IMR-90 (cell line): ENCODE measurements around the gene ZG16. TPM values are rescaled to one million over a fixed set of nuclear protein-coding genes. Genes with fewer than 3 reads are reported as not detected.

ENCODE experiments used
- ATAC-seq: fragments of 200-7000 bp; cut with Tn5 transposase; 2 replicates; pipeline ENCODE4 v1.9.1; 2020; ENCODE audit warnings: low read depth, mild to moderate bottlenecking, moderate library complexity
- BruUV-seq: library from RNA; stranded (reverse); fragments of 400-500 nt; replicated peaks from 2 replicates; lab custom pipeline; 2021; lab: Mats Ljungman, UMichigan
- CTCF ChIA-PET: fragments of 300-600 bp; formaldehyde crosslinking; extraction: SDS; loops from one replicate; lab custom pipeline; 2021; ENCODE audit warnings: antibody characterized with exemption; lab: Yijun Ruan, JAX
- POLR2A ChIA-PET: fragments of 300-600 bp; sonication (Branson Sonifier 250); formaldehyde crosslinking; loops from one replicate; lab custom pipeline; 2022; ENCODE audit warnings: antibody characterized with exemption; ENCODE audit not compliant: unreplicated experiment; lab: Charles Lee
- DNase-seq: peaks from one replicate; pipeline ENCODE4 v3.0.0; 2013
- H2AFZ ChIP-seq: replicated peaks from 2 replicates; pipeline ENCODE3; 2013; ENCODE audit warnings: low read length, mild to moderate bottlenecking; ENCODE audit not compliant: poor library complexity
- H2AK5ac ChIP-seq: 2 replicates; pipeline ENCODE4 v1.6.1; 2013; ENCODE audit warnings: low read depth, low read length, inconsistent platforms
- H2AK9ac ChIP-seq: replicated peaks from 2 replicates; pipeline ENCODE3; 2013; ENCODE audit warnings: mild to moderate bottlenecking, low read depth, low read length, moderate library complexity; ENCODE audit not compliant: poor library complexity
- H2BK120ac ChIP-seq: 2 replicates; pipeline ENCODE4 v1.6.1; 2013; ENCODE audit warnings: low read depth, low read length, inconsistent platforms
- H2BK15ac ChIP-seq: 3 replicates; pipeline ENCODE4 v1.6.1; 2013; ENCODE audit warnings: low read depth, low read length, inconsistent platforms
- H2BK20ac ChIP-seq: 2 replicates; pipeline ENCODE4 v1.6.1; 2013; ENCODE audit warnings: low read depth, mild to moderate bottlenecking, inconsistent platforms, low read length, moderate library complexity
- H2BK5ac ChIP-seq: 2 replicates; pipeline ENCODE4 v1.6.1; 2013; ENCODE audit warnings: mild to moderate bottlenecking, low read depth, low read length, inconsistent platforms; ENCODE audit not compliant: poor library complexity, severe bottlenecking
- H3K14ac ChIP-seq: replicated peaks from 2 replicates; pipeline ENCODE4 v1.6.1; 2013; ENCODE audit warnings: low read depth, low read length, inconsistent platforms
- H3K18ac ChIP-seq: 2 replicates; pipeline ENCODE4 v1.6.1; 2013; ENCODE audit warnings: low read depth, low read length, control low read depth
- H3K23ac ChIP-seq: 2 replicates; pipeline ENCODE4 v1.6.1; 2013; ENCODE audit warnings: low read depth, low read length, inconsistent platforms
- H3K27ac ChIP-seq: 2 replicates; pipeline ENCODE4 v1.5.1; 2013; ENCODE audit warnings: mild to moderate bottlenecking, control low read depth, low read length; ENCODE audit not compliant: insufficient read depth
- H3K27me3 ChIP-seq: 2 replicates; pipeline ENCODE4 v1.6.1; 2013; ENCODE audit warnings: low read length; ENCODE audit not compliant: control insufficient read depth, insufficient read depth
- H3K36me3 ChIP-seq: 2 replicates; pipeline ENCODE4 v1.6.1; 2013; ENCODE audit warnings: low read length, mixed read lengths; ENCODE audit not compliant: control insufficient read depth, insufficient read depth
- H3K4ac ChIP-seq: 2 replicates; pipeline ENCODE4 v1.6.1; 2013; ENCODE audit warnings: low read depth, low read length, inconsistent platforms
- H3K4me1 ChIP-seq: 2 replicates; pipeline ENCODE4 v1.6.1; 2013; ENCODE audit warnings: low read length, mixed read lengths; ENCODE audit not compliant: control insufficient read depth, insufficient read depth
- H3K4me2 ChIP-seq: 2 replicates; pipeline ENCODE4 v1.6.1; 2013; ENCODE audit warnings: low read depth, mild to moderate bottlenecking, control low read depth, low read length, moderate library complexity
- H3K4me3 ChIP-seq: 2 replicates; pipeline ENCODE4 v1.5.1; 2013; ENCODE audit warnings: low read depth, mild to moderate bottlenecking, control low read depth, low read length, moderate library complexity; ENCODE audit not compliant: insufficient read depth
- H3K56ac ChIP-seq: 2 replicates; pipeline ENCODE4 v1.6.1; 2013; ENCODE audit warnings: low read length, inconsistent platforms; ENCODE audit not compliant: insufficient read depth; ENCODE audit errors: extremely low read depth
- H3K79me1 ChIP-seq, 2 experiments: 2 replicates each; pipeline ENCODE4 v1.6.1; 2013; ENCODE audit warnings: low read length in 2 of 2, inconsistent platforms in 1 of 2, low read depth in 1 of 2
- H3K9ac ChIP-seq: 2 replicates; pipeline ENCODE4 v1.6.1; 2013; ENCODE audit warnings: low read depth, low read length, control low read depth
- H3K9me1 ChIP-seq: 2 replicates; pipeline ENCODE4 v1.6.1; 2013; ENCODE audit warnings: low read length, inconsistent platforms; ENCODE audit not compliant: insufficient read depth
- H3K9me3 ChIP-seq: 2 replicates; pipeline ENCODE4 v1.6.1; 2013; ENCODE audit warnings: low read length; ENCODE audit not compliant: control insufficient read depth, insufficient read depth
- H4K20me1 ChIP-seq: 2 replicates; pipeline ENCODE4 v1.6.1; 2013; ENCODE audit warnings: low read length, inconsistent platforms; ENCODE audit not compliant: insufficient read depth
- H4K5ac ChIP-seq: 2 replicates; pipeline ENCODE4 v1.6.1; 2013; ENCODE audit warnings: mild to moderate bottlenecking, low read depth, low read length, control low read depth
- H4K8ac ChIP-seq, 2 experiments: 2 replicates each; pipeline ENCODE4 v1.6.1; 2013; ENCODE audit warnings: low read depth in 2 of 2, low read length in 2 of 2, control low read depth in 1 of 2, inconsistent platforms in 1 of 2
- H4K91ac ChIP-seq: 2 replicates; pipeline ENCODE4 v1.6.1; 2013; ENCODE audit warnings: low read depth, low read length, inconsistent platforms; ENCODE audit not compliant: insufficient read depth
- BHLHE40 ChIP-seq: fragments of 150-350 bp; IDR thresholded peaks from 2 replicates; pipeline ENCODE4 v1.6.1; 2016; ENCODE audit warnings: mild to moderate bottlenecking, low read depth, low read length
- FOS ChIP-seq: fragments of 150-350 bp; IDR thresholded peaks from 2 replicates; pipeline ENCODE4 v1.6.1; 2016; ENCODE audit warnings: low read depth, low read length
- MAZ ChIP-seq: IDR thresholded peaks from 2 replicates; pipeline ENCODE4 v1.6.1; 2012; ENCODE audit warnings: low read depth, mild to moderate bottlenecking, low read length, improper control_type of control experiment, moderate library complexity, borderline replicate concordance
- MXI1 ChIP-seq: IDR thresholded peaks from 2 replicates; pipeline ENCODE4 v1.6.1; 2012; ENCODE audit warnings: low read depth, mild to moderate bottlenecking, low read length, moderate library complexity, borderline replicate concordance
- NFE2L2 ChIP-seq: fragments of 150-350 bp; IDR thresholded peaks from 2 replicates; pipeline ENCODE4 v1.6.1; 2016; ENCODE audit warnings: low read depth, mild to moderate bottlenecking, low read length
- RAD21 ChIP-seq: IDR thresholded peaks from 2 replicates; pipeline ENCODE4 v1.6.1; 2012; ENCODE audit warnings: low read length, improper control_type of control experiment
- RFX5 ChIP-seq: IDR thresholded peaks from 2 replicates; pipeline ENCODE4 v1.8.0; 2012; ENCODE audit warnings: low read depth, mild to moderate bottlenecking, low read length, moderate library complexity
- WGBS, 2 experiments: methylation state at CpG; one replicate each; pipeline versions ENCODE4 v1.1.5 to v1.1.7; 2013; ENCODE audit warnings: missing lambda C conversion rate in 2 of 2; ENCODE audit not compliant: insufficient read length in 1 of 2; ENCODE audit errors: extremely low coverage in 2 of 2; 5-methylcytosine and 5-hydroxymethylcytosine counted together
- dilution Hi-C: fragments of 300-500 bp; cut with HindIII; formaldehyde crosslinking; loops from one replicate; pipeline ENCODE4 v1.14.3; 2018; ENCODE audit warnings: low sequenced_read_pairs; ENCODE audit not compliant: unreplicated experiment
- in situ Hi-C: fragments of 300-500 bp; cut with MboI; formaldehyde crosslinking; loops from 3 replicates; pipeline ENCODE4 v1.14.3; 2019; ENCODE audit warnings: low sequenced_read_pairs, inconsistent platforms, mixed read lengths
- intact Hi-C: fragments of 100-400 bp; cut with micrococcal nuclease; formaldehyde crosslinking; loops from 2 replicates; pipeline ENCODE4 v1.10.0; 2022
- polyA plus RNA-seq, 3 experiments: library from polyadenylated mRNA; depleted of rRNA; stranded (reverse); fragments of >200 nt; gene quantifications; 2 replicates each; pipeline ENCODE4 v1.2.3, GENCODE V29; 2012; ENCODE audit warnings: low replicate concordance in 1 of 3
- total RNA-seq: library from RNA; depleted of rRNA; stranded (reverse); fragments of >200 nt; gene quantifications from 2 replicates; pipeline ENCODE4 v1.2.3, GENCODE V29; 2012
- TF ChIP-seq, protein P1 (sequence below): conservative IDR thresholded peaks from 2 replicates; pipeline ENCODE4 v1.5.1; 2012; ENCODE audit warnings: mild to moderate bottlenecking, low read depth, low read length, improper control_type of control experiment
- TF ChIP-seq, protein P2 (sequence below): fragments of 150-350 bp; IDR thresholded peaks from 2 replicates; pipeline ENCODE4 v1.6.1; 2016; ENCODE audit warnings: low read depth, mild to moderate bottlenecking, low read length, moderate library complexity, borderline replicate concordance

The ZG16 gene
- total and polyA plus RNA-seq, 2 of the 4 experiments (the other 2 are of a cell fraction) = not detected

- no peak overlapping the region for H4K91ac ChIP-seq
- no peaks in the 10 kb centered on the region for H3K9me1 ChIP-seq
- POLR2A ChIA-PET = no interaction called here
- H3K14ac ChIP-seq = no peak overlapping the region
- H4K20me1 ChIP-seq = peaks cover 1% of the 10 kb centered on the region
- no peak overlapping the region for H4K8ac ChIP-seq
- no peak overlapping the region for H2AK9ac ChIP-seq
- no peak overlapping the region for H3K18ac ChIP-seq
- H3K79me1 ChIP-seq = peaks cover 11 to 22% of the 10 kb centered on the region in 2 experiments; a peak in 3 of 4 replicates
- peaks cover 4% of the 10 kb centered on the region for H3K4me1 ChIP-seq
- peaks cover 29% of the 10 kb centered on the region for H3K36me3 ChIP-seq
- H2BK120ac ChIP-seq = no peak overlapping the region
- no TSS peak for BruUV-seq
- H2BK15ac ChIP-seq = no peak overlapping the region
- no peaks in the 10 kb centered on the region for H3K9me3 ChIP-seq
- H3K27me3 ChIP-seq = no peaks in the 10 kb centered on the region
- DNase-seq (no peak), ATAC-seq (no peak)
- H2AFZ ChIP-seq = no peak overlapping the region
- no peak overlapping the region for H4K5ac ChIP-seq
- CTCF ChIA-PET = no interaction called here
- no peak overlapping the region for H3K9ac ChIP-seq
- H2AK5ac ChIP-seq = no peak overlapping the region
- no CpG with 5 or more reads among the region's 8 CpGs for WGBS, 2 experiments
- H3K23ac ChIP-seq = no peak overlapping the region
- intact Hi-C loops (no loop called here), in situ Hi-C loops (no loop called here), dilution Hi-C loops (no loop called here)
- no peak overlapping the region for H2BK20ac ChIP-seq
- no peak overlapping the region for H3K56ac ChIP-seq
- H3K4me3 ChIP-seq = no peak overlapping the region
- H3K4ac ChIP-seq = no peak overlapping the region
- no peak for TF ChIP-seq RAD21
- TF ChIP-seq RFX5 = no peak
- no peak for TF ChIP-seq NFE2L2
- no peak for TF ChIP-seq MAZ
- TF ChIP-seq, protein P1, sequence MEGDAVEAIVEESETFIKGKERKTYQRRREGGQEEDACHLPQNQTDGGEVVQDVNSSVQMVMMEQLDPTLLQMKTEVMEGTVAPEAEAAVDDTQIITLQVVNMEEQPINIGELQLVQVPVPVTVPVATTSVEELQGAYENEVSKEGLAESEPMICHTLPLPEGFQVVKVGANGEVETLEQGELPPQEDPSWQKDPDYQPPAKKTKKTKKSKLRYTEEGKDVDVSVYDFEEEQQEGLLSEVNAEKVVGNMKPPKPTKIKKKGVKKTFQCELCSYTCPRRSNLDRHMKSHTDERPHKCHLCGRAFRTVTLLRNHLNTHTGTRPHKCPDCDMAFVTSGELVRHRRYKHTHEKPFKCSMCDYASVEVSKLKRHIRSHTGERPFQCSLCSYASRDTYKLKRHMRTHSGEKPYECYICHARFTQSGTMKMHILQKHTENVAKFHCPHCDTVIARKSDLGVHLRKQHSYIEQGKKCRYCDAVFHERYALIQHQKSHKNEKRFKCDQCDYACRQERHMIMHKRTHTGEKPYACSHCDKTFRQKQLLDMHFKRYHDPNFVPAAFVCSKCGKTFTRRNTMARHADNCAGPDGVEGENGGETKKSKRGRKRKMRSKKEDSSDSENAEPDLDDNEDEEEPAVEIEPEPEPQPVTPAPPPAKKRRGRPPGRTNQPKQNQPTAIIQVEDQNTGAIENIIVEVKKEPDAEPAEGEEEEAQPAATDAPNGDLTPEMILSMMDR = no peak
- no peak for TF ChIP-seq MXI1
- no peak for TF ChIP-seq FOS
- TF ChIP-seq, protein P2, sequence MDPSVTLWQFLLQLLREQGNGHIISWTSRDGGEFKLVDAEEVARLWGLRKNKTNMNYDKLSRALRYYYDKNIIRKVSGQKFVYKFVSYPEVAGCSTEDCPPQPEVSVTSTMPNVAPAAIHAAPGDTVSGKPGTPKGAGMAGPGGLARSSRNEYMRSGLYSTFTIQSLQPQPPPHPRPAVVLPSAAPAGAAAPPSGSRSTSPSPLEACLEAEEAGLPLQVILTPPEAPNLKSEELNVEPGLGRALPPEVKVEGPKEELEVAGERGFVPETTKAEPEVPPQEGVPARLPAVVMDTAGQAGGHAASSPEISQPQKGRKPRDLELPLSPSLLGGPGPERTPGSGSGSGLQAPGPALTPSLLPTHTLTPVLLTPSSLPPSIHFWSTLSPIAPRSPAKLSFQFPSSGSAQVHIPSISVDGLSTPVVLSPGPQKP = no peak
- no peak for TF ChIP-seq BHLHE40
- no peak overlapping the region for H3K27ac ChIP-seq
- no peak overlapping the region for H2BK5ac ChIP-seq
- no peak overlapping the region for H3K4me2 ChIP-seq
Measured at GRCh38 chr16:29802416-29802935, 24.4 kb downstream of the ZG16 start.
